Measurements from ENCODE around the gene CWF19L2. TPM values are rescaled to one million over a fixed set of nuclear protein-coding genes. Genes with fewer than 3 reads are reported as not detected.
"Not testable (repeated sequence)": the region's sequence is repeated elsewhere in the genome, so short reads cannot be mapped to it uniquely, and the experiment has no call there.

CWF19L2 gene
- total RNA-seq, 1 donor from 2014 or later: 10.5 TPM

GRCh38 chr11:107438148-107438547, 19.5 kb downstream of the CWF19L2 start:
- DNase-seq (ENCODE audit: low read depth in 2 of 2): no peak

GRCh38 chr11:107430525-107430924, 27.1 kb downstream of the CWF19L2 start:
- DNase-seq (ENCODE audit: low read depth in 2 of 2): no peak

GRCh38 chr11:107427569-107428180, 29.9 kb downstream of the CWF19L2 start:
- peak; percentile 5 to 25 for DNase-seq (ENCODE audit: low read depth in 2 of 2)

- no peak for DNase-seq (ENCODE audit: low read depth in 2 of 2)
Measured at GRCh38 chr11:107413352-107413751, 44.3 kb downstream of the CWF19L2 start.

GRCh38 chr11:107408762-107409211, 48.8 kb downstream of the CWF19L2 start:
- DNase-seq (ENCODE audit: low read depth in 2 of 2): no peak

DNA sequence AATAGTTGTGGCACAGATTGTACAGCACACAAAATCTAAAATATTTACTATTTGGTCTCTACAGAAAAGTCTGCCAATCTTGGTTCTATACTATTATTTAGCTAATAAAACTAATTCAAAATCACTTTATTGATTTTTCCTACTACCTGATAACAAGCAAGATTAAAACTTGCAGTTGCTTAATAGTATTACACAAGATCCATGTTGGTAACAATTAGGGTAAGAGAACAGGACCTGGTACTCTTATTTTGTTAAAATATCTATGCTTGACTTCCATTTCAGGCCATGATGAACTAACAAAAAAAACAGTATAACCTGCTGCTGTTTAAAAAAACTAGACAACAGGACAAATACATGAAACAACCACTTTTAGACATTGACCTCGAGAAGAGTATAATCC, 52.4 kb downstream of the CWF19L2 start:
- no peak for DNase-seq (ENCODE audit: low read depth in 2 of 2)

DNA sequence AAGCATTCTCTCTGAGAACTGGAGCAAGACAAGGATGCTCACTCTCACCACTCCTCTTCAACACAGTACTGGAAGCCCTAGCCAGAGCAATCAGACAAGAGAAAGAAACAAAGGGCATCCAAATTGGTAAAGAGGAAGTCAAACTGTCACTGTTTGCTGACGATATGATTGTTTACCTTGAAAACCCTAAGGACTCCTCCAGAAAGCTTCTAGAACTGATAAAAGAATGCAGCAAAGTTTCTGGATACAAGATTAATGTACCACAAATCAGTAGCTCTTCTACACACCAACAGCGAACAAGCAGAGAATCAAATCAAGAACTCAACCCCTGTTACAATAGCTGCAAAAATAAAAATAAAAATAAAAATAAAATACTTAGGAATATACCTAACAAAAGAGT, 56.5 kb downstream of the CWF19L2 start:
- not testable (repeated sequence) for DNase-seq (ENCODE audit: low read depth in 2 of 2)

DNA sequence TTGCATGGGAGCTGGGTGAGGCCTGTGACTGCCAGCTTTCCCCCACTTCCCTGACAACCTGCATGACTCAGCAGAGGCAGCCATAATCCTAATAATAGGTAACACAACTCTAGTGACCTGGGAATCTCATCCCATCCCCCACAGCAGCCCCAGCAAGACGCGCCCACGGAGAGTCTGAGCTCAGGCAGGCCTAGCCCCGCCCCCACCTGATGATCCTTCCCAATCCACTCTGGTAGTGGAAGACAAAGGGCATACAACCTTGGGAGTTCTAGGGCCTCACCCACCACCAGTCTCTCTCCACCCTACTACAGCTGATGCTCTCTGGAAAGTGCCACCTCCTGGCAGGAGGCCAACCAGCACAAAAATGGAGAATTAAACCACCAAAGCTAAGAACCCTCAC, 60.3 kb downstream of the CWF19L2 start:
- no peak for DNase-seq (ENCODE audit: low read depth in 2 of 2)

- no peak for DNase-seq (ENCODE audit: low read depth in 2 of 2)
Measured at GRCh38 chr11:107392611-107393010, 65.0 kb downstream of the CWF19L2 start.

DNA sequence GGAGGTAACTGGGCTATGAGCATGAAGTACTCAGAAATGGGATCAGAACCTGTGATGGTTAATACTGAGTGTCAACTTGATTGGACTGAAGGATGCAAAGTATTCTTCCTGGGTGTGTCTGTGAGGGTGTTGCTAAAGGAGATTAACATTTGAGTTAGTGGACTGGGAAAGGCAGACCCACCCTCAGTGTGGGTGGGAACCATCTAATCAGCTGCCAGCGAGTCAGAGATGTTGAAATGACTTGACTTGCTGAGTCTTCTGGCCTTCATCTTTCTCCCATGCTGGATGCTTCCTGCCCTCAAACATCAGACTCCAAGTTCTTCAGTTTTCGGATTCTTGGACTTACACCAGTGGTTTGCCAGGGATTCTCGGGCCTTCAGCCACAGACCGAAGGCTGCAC, 66.9 kb downstream of the CWF19L2 start:
- DNase-seq (ENCODE audit: low read depth in 2 of 2): not testable (repeated sequence)

GRCh38 chr11:107387666-107388065, 70.0 kb downstream of the CWF19L2 start:
- no peak for DNase-seq (ENCODE audit: low read depth in 2 of 2)

GRCh38 chr11:107385361-107385981, 72.2 kb downstream of the CWF19L2 start:
- DNase-seq (ENCODE audit: low read depth in 2 of 2): no peak

- no peak for DNase-seq (ENCODE audit: low read depth in 2 of 2)
Measured at GRCh38 chr11:107384144-107384852, 73.3 kb downstream of the CWF19L2 start.

- no peak for DNase-seq (ENCODE audit: low read depth in 2 of 2)
Measured at GRCh38 chr11:107372439-107372838, 85.2 kb downstream of the CWF19L2 start.

DNA sequence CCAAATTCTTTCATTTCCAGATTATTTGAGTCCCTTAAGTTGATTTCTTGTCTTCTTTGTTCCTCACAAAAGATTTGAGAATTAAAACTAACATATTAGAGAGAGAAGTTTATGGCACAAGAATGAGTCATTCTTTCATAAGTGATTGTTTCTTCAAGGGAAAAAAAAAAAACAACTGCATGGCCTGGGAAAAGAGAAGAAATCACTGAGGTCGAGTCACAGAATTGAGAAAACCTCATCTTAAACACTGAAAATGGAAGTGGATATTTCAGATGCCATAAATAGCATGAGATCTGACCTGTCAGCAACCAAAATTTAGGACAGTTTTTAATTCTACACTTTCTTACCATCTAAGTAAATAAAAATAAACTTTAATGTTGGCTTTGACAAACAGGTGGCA, 87.2 kb downstream of the CWF19L2 start:
- peak in 1 of 2 donors; percentile 42 for DNase-seq (ENCODE audit: low read depth in 2 of 2)

DNA sequence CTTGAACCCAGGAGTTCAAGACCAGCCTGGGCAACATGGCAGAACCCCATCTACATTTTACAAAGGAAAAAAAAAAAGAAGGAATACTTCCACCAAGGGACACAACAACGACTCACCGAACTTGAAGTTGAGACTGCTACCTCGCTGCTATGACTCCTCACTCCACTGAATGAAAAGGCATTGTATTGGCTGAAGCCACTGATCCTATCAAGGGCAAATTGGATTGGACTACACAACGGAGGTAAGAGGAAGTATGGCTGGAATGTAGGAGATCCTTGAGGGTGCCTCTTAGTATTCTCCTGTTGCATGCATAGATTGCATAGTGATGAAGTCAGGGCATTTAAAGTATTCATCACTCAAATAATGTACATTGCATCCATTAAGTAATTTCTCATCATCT, 97.9 kb downstream of the CWF19L2 start:
- DNase-seq (ENCODE audit: low read depth in 2 of 2): no peak

DNA sequence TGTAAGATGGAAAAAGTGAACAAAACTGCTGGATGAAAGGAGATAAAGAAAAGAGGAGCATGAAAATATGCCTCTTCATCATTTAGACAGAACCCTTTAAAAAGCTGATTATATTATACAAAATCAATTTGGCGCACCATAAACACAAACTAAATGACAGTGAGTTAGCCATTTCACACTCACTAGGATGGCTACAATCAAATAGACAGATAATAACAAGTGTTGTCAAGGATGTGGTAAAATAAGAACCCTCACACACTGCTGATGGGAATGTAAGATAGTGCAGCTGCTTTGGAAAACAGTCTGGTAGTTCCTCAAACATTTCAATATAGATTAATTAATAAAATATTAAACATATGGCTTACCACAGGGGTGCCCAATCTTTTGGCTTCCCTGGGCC, 99.7 kb downstream of the CWF19L2 start:
- DNase-seq (ENCODE audit: low read depth in 2 of 2): no peak

DNA sequence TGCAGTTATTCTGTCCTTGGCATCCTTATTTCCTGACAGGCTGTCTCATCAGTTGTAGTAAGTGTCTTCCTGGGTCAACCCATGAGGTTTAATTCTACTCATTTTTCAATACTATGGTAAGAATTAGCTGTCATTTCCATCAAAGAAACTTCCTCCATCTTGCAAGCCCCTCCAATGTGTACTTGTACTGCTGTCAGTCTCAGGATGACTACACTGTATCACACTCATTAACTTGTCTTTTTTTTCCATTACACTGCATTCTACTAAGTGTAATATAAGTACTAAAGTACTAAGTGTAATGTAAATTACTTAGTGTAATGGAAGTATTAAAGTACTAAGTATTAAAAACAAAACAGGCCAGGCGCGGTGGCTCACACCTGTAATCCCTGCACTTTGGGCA, 102.8 kb downstream of the CWF19L2 start:
- no peak for DNase-seq (ENCODE audit: low read depth in 2 of 2)

- DNase-seq (ENCODE audit: low read depth in 2 of 2): no peak
Measured at GRCh38 chr11:107337917-107338316, 119.7 kb downstream of the CWF19L2 start.

DNA sequence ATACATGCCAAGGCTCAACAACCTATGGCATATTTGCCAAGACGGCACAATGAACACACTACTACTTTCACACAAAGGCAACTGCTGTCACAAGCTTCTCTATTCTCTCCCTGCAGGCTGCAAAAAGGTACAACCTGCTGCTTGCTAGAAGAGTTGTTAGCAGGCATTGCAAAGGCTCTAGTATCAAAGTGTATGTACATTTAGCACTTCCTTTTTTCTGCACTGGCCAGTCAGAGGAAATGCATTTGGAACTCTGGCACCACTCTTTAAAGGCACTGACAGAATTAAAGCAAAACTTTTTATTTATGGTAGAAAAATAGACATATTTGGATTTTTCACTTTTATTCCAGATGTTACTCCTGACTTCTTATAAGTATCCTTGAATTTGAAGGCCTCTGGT, 125.9 kb downstream of the CWF19L2 start:
- no peak for DNase-seq (ENCODE audit: low read depth in 2 of 2)

- DNase-seq (ENCODE audit: low read depth in 2 of 2): no peak
Measured at GRCh38 chr11:107329164-107329563, 128.5 kb downstream of the CWF19L2 start.

- no peak for DNase-seq (ENCODE audit: low read depth in 2 of 2)
Measured at GRCh38 chr11:107316426-107316825, 141.2 kb downstream of the CWF19L2 start.

GRCh38 chr11:107307991-107308390, 149.6 kb downstream of the CWF19L2 start:
- no peak for DNase-seq (ENCODE audit: low read depth in 2 of 2)
